ENCODE results near the gene DNAJB14. TPM values are rescaled to one million over a fixed set of nuclear protein-coding genes. Genes with fewer than 3 reads are reported as not detected.

Gene DNAJB14
- total RNA-seq, 1 experiment from 2014 or later = 41.0 TPM

GRCh38 chr4:99968330-99968729, 21.9 kb upstream of the DNAJB14 start:
- Histone ChIP-seq H2BK15ac (ENCODE audit: low read depth, low read length) (no peak overlapping the region), H2AK5ac (ENCODE audit: insufficient read length, low read length) (no peak overlapping the region), H3K4me2 (ENCODE audit: insufficient read depth, insufficient read length, low read length) (no peak overlapping the region), H3K4me1 (ENCODE audit: insufficient read depth, low read length) (no peaks in the 10 kb centered on the region; the same call in 1 of the 2 replicates), H3K4ac (ENCODE audit: low read depth, low read length) (no peak overlapping the region), H3T11ph (ENCODE audit: low read length) (no peak overlapping the region), H3K79me1 (ENCODE audit: insufficient read depth, low read depth, low read length, poor library complexity, severe bottlenecking) (no peaks in the 10 kb centered on the region), H3K79me2 (ENCODE audit: insufficient read depth, low read length) (no peaks in the 10 kb centered on the region), H3K27me3 (ENCODE audit: insufficient read depth, low read length) (no peaks in the 10 kb centered on the region), H3K23me2 (ENCODE audit: insufficient read length, low read depth, low read length, poor library complexity, severe bottlenecking) (no peaks in the 10 kb centered on the region), H2BK20ac (ENCODE audit: low read depth, low read length, poor library complexity, severe bottlenecking) (no peak overlapping the region), H2BK12ac (ENCODE audit: insufficient read length, low read depth, low read length) (no peak overlapping the region), H3K56ac (ENCODE audit: insufficient read length, low read depth, low read length) (no peak overlapping the region), H2AFZ (ENCODE audit: low read length) (no peak overlapping the region), H3K27ac (ENCODE audit: insufficient read length, low read depth, low read length) (no peak overlapping the region), H3K9me3 (ENCODE audit: control insufficient read depth, low read depth, low read length) (no peaks in the 10 kb centered on the region), H4K5ac (ENCODE audit: insufficient read length, low read depth, low read length) (no peak overlapping the region), H3K18ac (ENCODE audit: insufficient read length, low read depth, low read length) (no peak overlapping the region), H4K8ac (replicated peaks; ENCODE audit: insufficient read length, low read depth, low read length) (no peak overlapping the region), H3K9ac (ENCODE audit: extremely low read depth, insufficient read length, low read length) (no peak overlapping the region), H3K23ac (ENCODE audit: insufficient read length, low read depth, low read length) (no peak overlapping the region), H2BK120ac (ENCODE audit: low read depth, low read length, poor library complexity, severe bottlenecking) (no peak overlapping the region), H4K91ac (ENCODE audit: insufficient read length, low read depth, low read length) (no peak overlapping the region), H3K14ac (ENCODE audit: insufficient read depth, low read length) (no peak overlapping the region), H2BK5ac (ENCODE audit: insufficient read length, low read length) (no peak overlapping the region), H4K20me1 (ENCODE audit: control insufficient read depth, insufficient read depth, insufficient read length) (no peaks in the 10 kb centered on the region)
- no peak overlapping the region for H3K27ac Mint-ChIP-seq
- no peak for TF ChIP-seq CTCF (conservative IDR thresholded peaks at IDR 0.05)
- H3K36me3 Mint-ChIP-seq (ENCODE audit: insufficient read depth in 1 of 3, low read depth in 3 of 3) = no peaks in the 10 kb centered on the region
- H3K4me3 Mint-ChIP-seq = no peak overlapping the region
- no peaks in the 10 kb centered on the region for H3K9me3 Mint-ChIP-seq
- DNase-seq = no peak
- peaks cover 7% of the 10 kb centered on the region in 2 experiments; a peak in 2 of 4 replicates for H3K4me1 Mint-ChIP-seq
- peaks cover 1% of the 10 kb centered on the region; the same call in 1 of the 2 replicates for H3K27me3 Mint-ChIP-seq (ENCODE audit: low read depth)
- no CpG with 5 or more reads among the region's 1 CpG for WGBS (ENCODE audit: extremely low coverage, insufficient read length, low lambda C conversion rate)
